DND-41 (cell line): Measurements from ENCODE around the gene CAPRIN1.

ENCODE experiments used
- CTCF ChIP-seq: IDR thresholded peaks from 2 replicates; pipeline ENCODE4 v1.5.1; 2012; ENCODE audit warnings: borderline replicate concordance, low read length, moderate library complexity, mild to moderate bottlenecking; ENCODE audit not compliant: poor library complexity, severe bottlenecking; ENCODE audit errors: extremely low read depth
- EZH2 ChIP-seq: IDR thresholded peaks from 3 replicates; pipeline ENCODE4 v1.6.1; 2012; ENCODE audit warnings: borderline replicate concordance, low read depth, mild to moderate bottlenecking, moderate library complexity, low read length, inconsistent platforms; ENCODE audit not compliant: severe bottlenecking

DNA sequence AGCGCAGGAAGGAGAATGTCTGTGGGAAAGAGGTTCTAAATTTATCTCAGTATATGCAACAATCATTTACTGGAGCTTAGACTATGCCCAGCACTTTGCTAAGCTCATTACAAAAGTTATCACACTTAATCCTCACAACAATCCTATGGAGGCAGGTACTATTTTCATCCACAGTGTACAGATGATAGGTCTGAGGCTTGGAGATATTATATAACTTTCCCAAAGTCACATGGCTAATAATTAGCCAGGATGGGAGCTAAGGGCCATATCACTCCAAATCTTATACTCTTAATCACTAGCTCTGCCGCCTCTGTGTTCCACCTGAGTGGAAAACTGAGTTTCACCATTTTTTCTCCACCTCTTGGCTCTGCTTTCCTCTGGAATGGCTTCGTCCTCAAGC lies 47.3 kb upstream of the CAPRIN1 start:
- TF ChIP-seq CTCF (no peak), EZH2 (no peak)
